Cardiac muscle cell (in vitro differentiated cells and primary cell): ENCODE measurements around the gene NRP2. TPM values are rescaled to one million over a fixed set of nuclear protein-coding genes. Genes with fewer than 3 reads are reported as not detected.

ENCODE experiments used
- DNase-seq, 2 donors: peaks; one replicate each; pipeline versions ENCODE4 v3.0.0 to v3.0.0-alpha.2; 2010 to 2017; ENCODE audit warnings: low read depth in 1 of 2, low spot score in 1 of 2
- H3K27ac ChIP-seq: fragments of 200-600 bp; sonication (generic); 2 replicates; pipeline ENCODE4 v1.5.1; 2016
- H3K27me3 ChIP-seq: fragments of 200-600 bp; sonication (generic); 2 replicates; pipeline ENCODE4 v1.6.0; 2016; ENCODE audit warnings: control low read depth
- H3K36me3 ChIP-seq: fragments of 200-600 bp; sonication (generic); 2 replicates; pipeline ENCODE4 v1.5.1; 2016; ENCODE audit warnings: control low read depth
- H3K4me1 ChIP-seq: fragments of 200-600 bp; sonication (generic); 2 replicates; pipeline ENCODE4 v1.8.1; 2017; ENCODE audit warnings: low read depth, mild to moderate bottlenecking, mixed run types
- H3K4me3 ChIP-seq: fragments of 200-600 bp; sonication (generic); 2 replicates; pipeline ENCODE4 v1.5.1; 2016; ENCODE audit warnings: mild to moderate bottlenecking
- H3K9me3 ChIP-seq: fragments of 200-600 bp; sonication (generic); 2 replicates; pipeline ENCODE4 v1.5.1; 2017; ENCODE audit warnings: low read depth, mild to moderate bottlenecking, control low read depth
- CTCF ChIP-seq: IDR thresholded peaks from 2 replicates; pipeline ENCODE4 v1.5.1; 2012; ENCODE audit warnings: low read depth, mild to moderate bottlenecking, low read length
- polyA plus RNA-seq: library from polyadenylated mRNA; unstranded; fragments of >200 nt; fragmentation: Nextera tagmentation; extraction: Ambion mirVana; gene quantifications from 2 replicates; pipeline ENCODE4 v1.2.1, GENCODE V29; 2016
- total RNA-seq: library from RNA; depleted of rRNA; stranded (reverse); fragments of >200 nt; gene quantifications from 2 replicates; pipeline ENCODE4 v1.2.3, GENCODE V29; 2016

The NRP2 gene
- total and polyA plus RNA-seq, 2 experiments from 2014 or later: 35.2 to 166 TPM

GRCh38 chr2:205685314-205686055 is 3.2 kb downstream of the NRP2 start:
- no peaks in the 10 kb centered on the region for H3K27me3 ChIP-seq
- peaks cover 18% of the 10 kb centered on the region for H3K4me1 ChIP-seq
- DNase-seq: peak; percentile 66 to 68
- H3K4me3 ChIP-seq: peak overlapping the region; percentile 69
- H3K36me3 ChIP-seq: no peaks in the 10 kb centered on the region
- TF ChIP-seq CTCF: no peak
- no peaks in the 10 kb centered on the region for H3K9me3 ChIP-seq
- no peak overlapping the region for H3K27ac ChIP-seq

- Histone ChIP-seq H3K36me3 (no peaks in the 10 kb centered on the region), H3K4me3 (peak overlapping the region; percentile 69), H3K9me3 (no peaks in the 10 kb centered on the region), H3K4me1 (peaks cover 12% of the 10 kb centered on the region), H3K27me3 (no peaks in the 10 kb centered on the region), H3K27ac (no peak overlapping the region)
- DNase-seq: peak; percentile 48 to 54
- no peak for TF ChIP-seq CTCF
Measured at GRCh38 chr2:205686056-205686782, 3.9 kb downstream of the NRP2 start.

- TF ChIP-seq CTCF: peak; percentile 31
- Histone ChIP-seq H3K4me3 (peak overlapping the region; percentile 69), H3K36me3 (no peaks in the 10 kb centered on the region), H3K27me3 (no peaks in the 10 kb centered on the region), H3K4me1 (peaks cover 8% of the 10 kb centered on the region), H3K27ac (no peak overlapping the region), H3K9me3 (no peaks in the 10 kb centered on the region)
- peak; percentile 25 to 55 for DNase-seq
Measured at GRCh38 chr2:205686783-205687640, 4.7 kb downstream of the NRP2 start.

- TF ChIP-seq CTCF: no peak
- Histone ChIP-seq H3K4me1 (peaks cover 8% of the 10 kb centered on the region), H3K36me3 (no peaks in the 10 kb centered on the region), H3K27me3 (no peaks in the 10 kb centered on the region), H3K27ac (no peak overlapping the region), H3K9me3 (no peaks in the 10 kb centered on the region), H3K4me3 (no peak overlapping the region)
- DNase-seq: no peak
Measured at GRCh38 chr2:205687641-205687956, 5.3 kb downstream of the NRP2 start.

- H3K27ac ChIP-seq: no peak overlapping the region
- no peaks in the 10 kb centered on the region for H3K36me3 ChIP-seq
- H3K9me3 ChIP-seq: no peaks in the 10 kb centered on the region
- no peak overlapping the region for H3K4me3 ChIP-seq
- H3K27me3 ChIP-seq: no peaks in the 10 kb centered on the region
- peak in 1 of 2 donors; percentile 58 for DNase-seq
- H3K4me1 ChIP-seq: peaks cover 8% of the 10 kb centered on the region
- no peak for TF ChIP-seq CTCF
Measured at GRCh38 chr2:205688417-205689200, 6.3 kb downstream of the NRP2 start.
